ENCODE results near the gene CYP17A1.

Gene CYP17A1

GRCh38 chr10:102801978-102802377 lies 35.2 kb downstream of the CYP17A1 start:
- DNase-seq: no peak

GRCh38 chr10:102801496-102801895 lies 35.7 kb downstream of the CYP17A1 start:
- DNase-seq: no peak

- DNase-seq: no peak
Measured at GRCh38 chr10:102800611-102801335, 36.4 kb downstream of the CYP17A1 start.

GRCh38 chr10:102799691-102800471 lies 37.3 kb downstream of the CYP17A1 start:
- DNase-seq: no peak

- peak; percentile 57 for DNase-seq
Measured at GRCh38 chr10:102796407-102797176, 40.6 kb downstream of the CYP17A1 start.

GRCh38 chr10:102795453-102796406 lies 41.5 kb downstream of the CYP17A1 start:
- DNase-seq: no peak

- DNase-seq: no peak
Measured at GRCh38 chr10:102791754-102792395, 45.3 kb downstream of the CYP17A1 start.

GRCh38 chr10:102785818-102786217 lies 51.4 kb downstream of the CYP17A1 start:
- no peak for DNase-seq

- no peak for DNase-seq
Measured at GRCh38 chr10:102783568-102783967, 53.6 kb downstream of the CYP17A1 start.

- DNase-seq: no peak
Measured at GRCh38 chr10:102782673-102783551, 54.3 kb downstream of the CYP17A1 start.

GRCh38 chr10:102781921-102782557 lies 55.2 kb downstream of the CYP17A1 start:
- DNase-seq: no peak

- DNase-seq: no peak
Measured at GRCh38 chr10:102781090-102781920, 55.9 kb downstream of the CYP17A1 start.

All from stimulated activated CD4-positive, alpha-beta T cell treated with anti-CD3 and anti-CD28 coated beads, Interleukin-1b, Interleukin-23, amount 100 ng/mL, for 48 hours (primary cell).